Lower leg skin (tissue), 4 donors: Measurements from ENCODE around the gene KATNA1. TPM values are rescaled to one million over a fixed set of nuclear protein-coding genes. Genes with fewer than 3 reads are reported as not detected.

Experiments used
- DNase-seq, 2 donors: peaks; one replicate each; pipeline ENCODE4 v3.0.0-alpha.2; 2019; ENCODE audit warnings: low spot score in 2 of 2
- H3K4me3 ChIP-seq: fragments of 200-600 bp; sonication (generic); 2 replicates; pipeline ENCODE4 v1.5.1; 2017; ENCODE audit warnings: mild to moderate bottlenecking, low read depth; ENCODE audit not compliant: poor library complexity, severe bottlenecking
- POLR2A ChIP-seq, 2 donors: fragments of 450-650 bp; IDR thresholded peaks; one replicate each; pipeline ENCODE4 v1.6.1; 2016 to 2017; ENCODE audit warnings: antibody characterized with exemption in 2 of 2, mild to moderate bottlenecking in 1 of 2, moderate library complexity in 1 of 2
- WGBS, 2 donors: methylation state at CpG; one replicate each; pipeline ENCODE4 v1.1.5; 2018; 5-methylcytosine and 5-hydroxymethylcytosine counted together
- intact Hi-C: fragments of 100-400 bp; cut with DNase I; formaldehyde crosslinking; loops from one replicate; pipeline ENCODE4 v1.15.0; 2023; ENCODE audit warnings: low total_unique reads
- total RNA-seq, 4 donors: library from RNA; depleted of rRNA; stranded (reverse); fragments of >200 nt; gene quantifications; one replicate each; pipeline ENCODE4 v1.1.0, GENCODE V29; 2016
- TF ChIP-seq, protein P1 (sequence below), 3 donors: fragments of 450-650 bp; IDR thresholded peaks; one replicate each; pipeline ENCODE4 v1.5.1; 2016; ENCODE audit warnings: antibody characterized with exemption in 3 of 3, mild to moderate bottlenecking in 3 of 3, moderate library complexity in 2 of 3

Gene KATNA1
- total RNA-seq, 4 donors from 2014 or later: 19.2 to 25.7 (median 23.3) TPM

- TF ChIP-seq, protein P1, sequence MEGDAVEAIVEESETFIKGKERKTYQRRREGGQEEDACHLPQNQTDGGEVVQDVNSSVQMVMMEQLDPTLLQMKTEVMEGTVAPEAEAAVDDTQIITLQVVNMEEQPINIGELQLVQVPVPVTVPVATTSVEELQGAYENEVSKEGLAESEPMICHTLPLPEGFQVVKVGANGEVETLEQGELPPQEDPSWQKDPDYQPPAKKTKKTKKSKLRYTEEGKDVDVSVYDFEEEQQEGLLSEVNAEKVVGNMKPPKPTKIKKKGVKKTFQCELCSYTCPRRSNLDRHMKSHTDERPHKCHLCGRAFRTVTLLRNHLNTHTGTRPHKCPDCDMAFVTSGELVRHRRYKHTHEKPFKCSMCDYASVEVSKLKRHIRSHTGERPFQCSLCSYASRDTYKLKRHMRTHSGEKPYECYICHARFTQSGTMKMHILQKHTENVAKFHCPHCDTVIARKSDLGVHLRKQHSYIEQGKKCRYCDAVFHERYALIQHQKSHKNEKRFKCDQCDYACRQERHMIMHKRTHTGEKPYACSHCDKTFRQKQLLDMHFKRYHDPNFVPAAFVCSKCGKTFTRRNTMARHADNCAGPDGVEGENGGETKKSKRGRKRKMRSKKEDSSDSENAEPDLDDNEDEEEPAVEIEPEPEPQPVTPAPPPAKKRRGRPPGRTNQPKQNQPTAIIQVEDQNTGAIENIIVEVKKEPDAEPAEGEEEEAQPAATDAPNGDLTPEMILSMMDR (IDR thresholded peaks at IDR 0.05): no peak
- TF ChIP-seq POLR2A (IDR thresholded peaks at IDR 0.05): no peak
- WGBS, 2 donors: 65 to 71% methylated on average over 3 of the region's 3 CpGs
- intact Hi-C loops: no loop called here
- no peak for DNase-seq
- no peak overlapping the region for H3K4me3 ChIP-seq
Observed at GRCh38 chr6:149560736-149561135, 87.8 kb downstream of the KATNA1 start.

DNA sequence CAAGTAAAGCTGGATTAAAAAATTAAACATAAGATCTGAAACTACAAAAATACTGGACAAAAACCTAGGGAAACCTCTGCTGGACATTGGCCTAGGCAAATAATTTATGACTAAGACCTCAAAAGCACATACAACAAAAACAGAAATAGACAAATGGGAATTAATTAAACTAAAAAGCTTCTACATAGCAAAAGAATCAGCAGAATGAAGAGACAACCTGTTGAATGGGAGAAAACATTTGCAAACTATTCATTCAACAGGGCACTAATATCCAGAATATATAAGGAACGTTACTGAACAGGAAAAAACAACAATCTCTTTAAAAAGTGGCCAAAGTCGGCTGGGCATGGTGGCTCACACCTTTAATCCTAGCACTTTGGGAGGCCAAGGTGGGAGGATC lies 89.1 kb downstream of the KATNA1 start:
- intact Hi-C loops: no loop called here
- no peak for DNase-seq
- WGBS, 2 donors: 68 to 79% methylated on average over 2 of the region's 2 CpGs
- H3K4me3 ChIP-seq: no peak overlapping the region
- TF ChIP-seq, protein P1 (IDR thresholded peaks at IDR 0.05): no peak
- TF ChIP-seq POLR2A (IDR thresholded peaks at IDR 0.05): no peak

DNA sequence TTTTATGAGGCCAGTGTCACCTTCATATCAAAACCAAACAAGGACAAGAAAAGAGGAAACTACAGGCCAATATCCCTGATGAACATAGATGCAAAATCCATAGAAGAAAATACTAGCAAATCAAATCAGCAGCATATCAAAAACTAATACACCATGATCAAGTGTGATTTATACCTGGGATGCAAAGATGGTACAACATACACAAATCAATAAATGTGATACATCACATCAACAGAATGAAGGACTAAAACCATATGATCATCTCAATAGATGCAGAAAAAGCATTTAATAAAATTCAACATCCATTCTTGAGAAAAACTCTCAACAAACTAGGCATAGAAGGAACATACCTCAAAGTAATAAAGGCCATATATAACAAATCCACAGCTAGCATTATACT lies 90.5 kb downstream of the KATNA1 start:
- DNase-seq: no peak
- no peak for TF ChIP-seq POLR2A (IDR thresholded peaks at IDR 0.05)
- TF ChIP-seq, protein P1 (IDR thresholded peaks at IDR 0.05): no peak
- intact Hi-C loops: no loop called here
- no peak overlapping the region for H3K4me3 ChIP-seq

GRCh38 chr6:149551920-149552319 lies 96.6 kb downstream of the KATNA1 start:
- TF ChIP-seq POLR2A (IDR thresholded peaks at IDR 0.05): no peak
- TF ChIP-seq, protein P1 (IDR thresholded peaks at IDR 0.05): no peak
- no peak overlapping the region for H3K4me3 ChIP-seq
- no peak for DNase-seq
- intact Hi-C loops: no loop called here
- WGBS, 2 donors: 63 to 93% methylated on average over 4 to 5 of the region's 5 CpGs

- 0 to 1% methylated on average over 28 to 47 of the region's 71 CpGs for WGBS, 2 donors
- intact Hi-C loops: no loop called here
- DNase-seq: peak; percentile 94 to 99
- TF ChIP-seq, protein P1 (IDR thresholded peaks at IDR 0.05): peak in 1 of 3 donors; percentile 81
- peak in 1 of 2 donors; percentile 69 for TF ChIP-seq POLR2A (IDR thresholded peaks at IDR 0.05)
- peak within 1 kb of the TSS; percentile 98 for H3K4me3 ChIP-seq
Observed at GRCh38 chr6:149545754-149546471, 102.6 kb downstream of the KATNA1 start, which contains the start of gene PPIL4. Gene PPIL4 (minus strand): TSS chr6:149546043. CDS start chr6:149546005, 38 bp downstream.
